ENCODE results near the gene VMP1. TPM values are rescaled to one million over a fixed set of nuclear protein-coding genes. Genes with fewer than 3 reads are reported as not detected.
"Not testable (repeated sequence)": the region's sequence is repeated elsewhere in the genome, so short reads cannot be mapped to it uniquely, and the experiment has no call there.

Gene VMP1
- total and polyA plus RNA-seq, 2 donors from 2014 or later = 96.4 to 338 TPM

DNA sequence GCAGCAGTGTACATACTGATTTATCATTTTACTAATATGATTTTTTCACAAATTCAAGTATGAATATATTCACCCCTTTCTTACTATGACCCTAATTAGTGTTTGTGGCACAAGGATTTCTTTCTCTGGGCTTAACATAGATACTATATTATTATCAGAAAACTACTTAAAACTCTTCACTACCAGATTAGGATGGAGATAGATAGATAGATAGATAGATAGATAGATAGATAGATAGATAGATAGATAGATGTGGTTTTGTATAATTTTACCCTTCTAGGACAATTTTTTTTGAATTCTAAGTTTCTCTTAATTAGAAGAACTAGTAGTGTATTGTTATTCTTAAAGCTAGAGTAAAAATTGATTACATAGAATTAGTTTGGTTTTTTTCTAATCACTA, 49.6 kb downstream of the VMP1 start:
- intact Hi-C loops (cut with DNase I) = no loop called here
- Histone ChIP-seq H3K9me3 (ENCODE audit: control insufficient read depth in 2 of 3, insufficient read depth in 1 of 3, low read length in 3 of 3) (no peaks in the 10 kb centered on the region), H3K9ac (ENCODE audit: low read length in 3 of 3) (no peak overlapping the region), H3K36me3 (ENCODE audit: control insufficient read depth in 2 of 3, insufficient read depth in 3 of 3, low read length in 3 of 3) (no peaks in the 10 kb centered on the region), H3K27me3 (ENCODE audit: control insufficient read depth, insufficient read depth, low read length) (no peaks in the 10 kb centered on the region), H3K27ac (ENCODE audit: low read depth in 2 of 2, low read length in 2 of 2) (no peak overlapping the region), H3K4me3 (ENCODE audit: low read length in 3 of 3) (no peak overlapping the region), H3K4me1 (ENCODE audit: control insufficient read depth in 2 of 3, insufficient read depth in 2 of 3, low read depth in 1 of 3, low read length in 3 of 3) (peaks cover 0 to 19% (median 4%) of the 10 kb centered on the region in 3 donors)
- DNase-seq (no peak), FAIRE-seq (no peak)
- TF ChIP-seq, protein P1, sequence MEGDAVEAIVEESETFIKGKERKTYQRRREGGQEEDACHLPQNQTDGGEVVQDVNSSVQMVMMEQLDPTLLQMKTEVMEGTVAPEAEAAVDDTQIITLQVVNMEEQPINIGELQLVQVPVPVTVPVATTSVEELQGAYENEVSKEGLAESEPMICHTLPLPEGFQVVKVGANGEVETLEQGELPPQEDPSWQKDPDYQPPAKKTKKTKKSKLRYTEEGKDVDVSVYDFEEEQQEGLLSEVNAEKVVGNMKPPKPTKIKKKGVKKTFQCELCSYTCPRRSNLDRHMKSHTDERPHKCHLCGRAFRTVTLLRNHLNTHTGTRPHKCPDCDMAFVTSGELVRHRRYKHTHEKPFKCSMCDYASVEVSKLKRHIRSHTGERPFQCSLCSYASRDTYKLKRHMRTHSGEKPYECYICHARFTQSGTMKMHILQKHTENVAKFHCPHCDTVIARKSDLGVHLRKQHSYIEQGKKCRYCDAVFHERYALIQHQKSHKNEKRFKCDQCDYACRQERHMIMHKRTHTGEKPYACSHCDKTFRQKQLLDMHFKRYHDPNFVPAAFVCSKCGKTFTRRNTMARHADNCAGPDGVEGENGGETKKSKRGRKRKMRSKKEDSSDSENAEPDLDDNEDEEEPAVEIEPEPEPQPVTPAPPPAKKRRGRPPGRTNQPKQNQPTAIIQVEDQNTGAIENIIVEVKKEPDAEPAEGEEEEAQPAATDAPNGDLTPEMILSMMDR (IDR thresholded peaks at IDR 0.05; ENCODE audit: borderline replicate concordance, extremely low read depth, insufficient read depth) = no peak

DNA sequence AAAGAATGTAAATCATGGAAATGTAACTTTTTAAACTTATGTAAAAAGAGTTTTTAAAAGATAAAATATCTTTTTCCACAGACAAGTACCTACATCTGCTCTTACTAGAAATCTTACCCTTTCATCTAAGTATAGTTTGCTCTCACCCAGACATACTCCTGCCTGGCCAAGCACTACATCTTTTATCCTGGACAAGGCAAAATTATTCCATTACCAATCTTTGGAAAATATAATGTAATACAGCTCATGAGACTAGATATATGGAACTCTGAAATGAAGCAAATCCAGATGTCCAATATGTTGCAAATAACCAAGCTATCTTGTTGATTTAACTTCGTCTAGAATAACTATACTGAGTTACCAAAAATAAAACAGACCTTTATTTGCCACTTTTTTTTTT, 50.0 kb downstream of the VMP1 start:
- intact Hi-C loops (cut with DNase I) = no loop called here
- Histone ChIP-seq H3K4me1 (ENCODE audit: control insufficient read depth in 2 of 3, insufficient read depth in 2 of 3, low read depth in 1 of 3, low read length in 3 of 3) (peaks cover 0 to 24% (median 4%) of the 10 kb centered on the region in 3 donors), H3K9ac (ENCODE audit: low read length in 3 of 3) (no peak overlapping the region), H3K36me3 (ENCODE audit: control insufficient read depth in 2 of 3, insufficient read depth in 3 of 3, low read length in 3 of 3) (no peaks in the 10 kb centered on the region), H3K4me3 (ENCODE audit: low read length in 3 of 3) (no peak overlapping the region), H3K27me3 (ENCODE audit: control insufficient read depth, insufficient read depth, low read length) (no peaks in the 10 kb centered on the region), H3K9me3 (ENCODE audit: control insufficient read depth in 2 of 3, insufficient read depth in 1 of 3, low read length in 3 of 3) (no peaks in the 10 kb centered on the region), H3K27ac (ENCODE audit: low read depth in 2 of 2, low read length in 2 of 2) (no peak overlapping the region)
- TF ChIP-seq, protein P1 (IDR thresholded peaks at IDR 0.05; ENCODE audit: borderline replicate concordance, extremely low read depth, insufficient read depth) = no peak
- DNase-seq (no peak), FAIRE-seq (no peak)

DNA sequence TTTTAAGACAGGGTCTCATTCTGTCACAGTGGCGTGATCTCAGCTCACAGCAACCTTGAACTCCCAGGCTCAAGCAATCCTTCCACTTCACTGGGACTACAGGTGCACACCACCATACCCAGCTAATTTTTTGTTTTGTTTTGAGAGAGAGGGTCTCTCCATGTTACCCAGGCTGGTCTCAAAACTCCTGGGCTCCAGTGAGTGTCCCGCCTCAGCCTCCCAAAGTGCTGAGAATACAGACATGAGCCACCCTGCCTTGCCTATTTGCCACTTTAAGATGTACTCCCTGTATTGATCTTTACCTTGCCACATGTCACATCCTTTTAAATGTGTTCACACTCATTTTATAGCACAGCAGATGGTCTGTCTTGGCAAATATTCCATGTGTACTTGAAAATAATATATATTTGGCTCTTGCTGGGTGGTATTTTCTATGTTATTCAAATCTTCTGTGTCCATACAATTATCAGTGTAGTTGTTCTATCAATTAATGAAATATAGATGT, 50.5 kb downstream of the VMP1 start:
- DNase-seq (no peak), FAIRE-seq (no peak)
- TF ChIP-seq, protein P1 (IDR thresholded peaks at IDR 0.05; ENCODE audit: borderline replicate concordance, extremely low read depth, insufficient read depth) = no peak
- no peak overlapping the region for H3K4me3 ChIP-seq (ENCODE audit: low read length in 3 of 3)
- no peaks in the 10 kb centered on the region for H3K36me3 ChIP-seq (ENCODE audit: control insufficient read depth in 2 of 3, insufficient read depth in 3 of 3, low read length in 3 of 3)
- no peaks in the 10 kb centered on the region for H3K27me3 ChIP-seq (ENCODE audit: control insufficient read depth, insufficient read depth, low read length)
- H3K9me3 ChIP-seq (ENCODE audit: control insufficient read depth in 2 of 3, insufficient read depth in 1 of 3, low read length in 3 of 3) = no peaks in the 10 kb centered on the region
- H3K4me1 ChIP-seq (ENCODE audit: control insufficient read depth in 2 of 3, insufficient read depth in 2 of 3, low read depth in 1 of 3, low read length in 3 of 3) = peaks cover 0 to 24% (median 4%) of the 10 kb centered on the region in 3 donors
- no peak overlapping the region for H3K9ac ChIP-seq (ENCODE audit: low read length in 3 of 3)
- no peak overlapping the region for H3K27ac ChIP-seq (ENCODE audit: low read depth in 2 of 2, low read length in 2 of 2)
- intact Hi-C loops (cut with DNase I) = no loop called here

DNA sequence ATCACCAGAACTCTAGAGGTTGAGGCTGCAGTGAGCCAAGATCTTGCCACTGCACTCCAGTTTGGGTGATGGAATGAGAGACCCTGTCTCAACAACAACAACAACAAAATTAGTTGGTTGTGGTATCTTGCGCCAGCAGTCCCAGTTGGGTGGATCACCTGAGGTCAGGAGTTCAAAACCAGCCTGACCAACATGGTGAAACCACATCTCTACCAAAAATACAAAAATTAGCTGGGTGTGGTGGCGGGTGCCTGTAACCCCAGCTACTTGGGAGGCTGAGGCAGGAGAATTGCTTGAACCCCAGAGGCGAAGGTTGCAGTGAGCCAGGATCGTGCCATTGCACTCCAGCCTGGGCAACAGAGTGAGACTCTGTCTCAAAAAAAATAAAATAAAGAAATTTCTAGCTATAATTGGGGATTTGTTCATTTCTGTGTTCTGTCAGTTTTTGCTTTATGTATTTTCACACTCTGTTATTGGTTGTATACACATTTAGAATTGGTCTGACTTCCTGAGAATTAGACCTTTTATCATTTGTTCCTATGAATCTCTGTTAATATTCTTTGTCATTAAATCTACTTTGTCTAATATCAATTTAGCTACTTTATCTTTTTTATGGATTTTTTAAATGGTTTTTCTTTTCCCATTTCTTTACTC, 51.7 kb downstream of the VMP1 start:
- DNase-seq; H3K36me3 ChIP-seq (ENCODE audit: control insufficient read depth in 2 of 3, insufficient read depth in 3 of 3, low read length in 3 of 3); H3K9ac ChIP-seq (ENCODE audit: low read length in 3 of 3); intact Hi-C loops (cut with DNase I); H3K27ac ChIP-seq (ENCODE audit: low read depth in 2 of 2, low read length in 2 of 2); H3K9me3 ChIP-seq (ENCODE audit: control insufficient read depth in 2 of 3, insufficient read depth in 1 of 3, low read length in 3 of 3); FAIRE-seq; H3K27me3 ChIP-seq (ENCODE audit: control insufficient read depth, insufficient read depth, low read length); H3K4me3 ChIP-seq (ENCODE audit: low read length in 3 of 3): not testable (repeated sequence)
- peaks cover 0 to 24% (median 4%) of the 10 kb centered on the region in 3 donors for H3K4me1 ChIP-seq (ENCODE audit: control insufficient read depth in 2 of 3, insufficient read depth in 2 of 3, low read depth in 1 of 3, low read length in 3 of 3)

Data from kidney (tissue), 14 donors.